Measurements from ENCODE around the gene INPP4A. TPM values are rescaled to one million over a fixed set of nuclear protein-coding genes. Genes with fewer than 3 reads are reported as not detected.

Gene INPP4A
- total and polyA plus RNA-seq, 8 donors = 4.0 to 13.4 (median 7.3) TPM

GRCh38 chr2:98514096-98514639 is 69.5 kb downstream of the INPP4A start:
- Histone ChIP-seq H3K27me3 (no peaks in the 10 kb centered on the region), H3K27ac (no peak overlapping the region), H3K36me3 (no peaks in the 10 kb centered on the region), H3K4me3 (no peak overlapping the region), H3K9me3 (no peaks in the 10 kb centered on the region), H3K4me1 (no peaks in the 10 kb centered on the region)
- no peak for ATAC-seq
- WGBS, 2 donors = 95% methylated on average over 5 of the region's 5 CpGs
- FAIRE-seq = no peak
- no peak for TF ChIP-seq CTCF (IDR thresholded peaks at IDR 0.05)
- intact Hi-C loops (cut with DNase I) = no loop called here
- no peak for DNase-seq

- FAIRE-seq = no peak
- Histone ChIP-seq H3K27ac (no peak overlapping the region), H3K36me3 (no peaks in the 10 kb centered on the region), H3K27me3 (no peaks in the 10 kb centered on the region), H3K4me1 (no peaks in the 10 kb centered on the region), H3K9me3 (no peaks in the 10 kb centered on the region), H3K4me3 (no peak overlapping the region)
- no peak for DNase-seq
- WGBS, 2 donors = 91 to 98% methylated on average over 4 of the region's 4 CpGs
- TF ChIP-seq CTCF (IDR thresholded peaks at IDR 0.05) = no peak
- intact Hi-C loops (cut with DNase I) = no loop called here
- ATAC-seq = no peak
These were observed 70.2 kb downstream of the INPP4A start for GRCh38 chr2:98514879-98515249.

- DNase-seq (no peak), ATAC-seq (no peak), FAIRE-seq (no peak)
- TF ChIP-seq CTCF (IDR thresholded peaks at IDR 0.05) = no peak
- WGBS, 2 donors = 75 to 79% methylated on average over 13 of the region's 13 CpGs
- no peaks in the 10 kb centered on the region for H3K36me3 ChIP-seq
- H3K9me3 ChIP-seq = no peaks in the 10 kb centered on the region
- H3K27me3 ChIP-seq = no peaks in the 10 kb centered on the region
- no peak overlapping the region for H3K4me3 ChIP-seq
- intact Hi-C loops (cut with DNase I) = no loop called here
- H3K4me1 ChIP-seq = no peaks in the 10 kb centered on the region
- H3K27ac ChIP-seq = no peak overlapping the region
These were observed 70.8 kb downstream of the INPP4A start for GRCh38 chr2:98515250-98515991.

GRCh38 chr2:98516571-98516970 is 71.9 kb downstream of the INPP4A start:
- 77 to 81% methylated on average over 3 of the region's 3 CpGs for WGBS, 2 donors
- H3K27me3 ChIP-seq = no peaks in the 10 kb centered on the region
- intact Hi-C loops (cut with DNase I) = no loop called here
- H3K36me3 ChIP-seq = no peaks in the 10 kb centered on the region
- no peak overlapping the region for H3K4me3 ChIP-seq
- H3K4me1 ChIP-seq = no peaks in the 10 kb centered on the region
- H3K9me3 ChIP-seq = no peaks in the 10 kb centered on the region
- no peak for FAIRE-seq
- TF ChIP-seq CTCF (IDR thresholded peaks at IDR 0.05) = no peak
- H3K27ac ChIP-seq = no peak overlapping the region
- no peak for ATAC-seq
- DNase-seq = no peak

- intact Hi-C loops (cut with DNase I) = no loop called here
- DNase-seq (no peak), FAIRE-seq (no peak), ATAC-seq (no peak)
- Histone ChIP-seq H3K9me3 (no peaks in the 10 kb centered on the region), H3K36me3 (no peaks in the 10 kb centered on the region), H3K4me3 (no peak overlapping the region), H3K4me1 (no peaks in the 10 kb centered on the region), H3K27me3 (no peaks in the 10 kb centered on the region), H3K27ac (no peak overlapping the region)
- 75 to 83% methylated on average over 2 of the region's 2 CpGs for WGBS, 2 donors
- no peak for TF ChIP-seq CTCF (IDR thresholded peaks at IDR 0.05)
These were observed 73.0 kb downstream of the INPP4A start for GRCh38 chr2:98517636-98518035.

All from pancreas (tissue), 10 donors.